ENCODE results near the gene CD180.

DNA sequence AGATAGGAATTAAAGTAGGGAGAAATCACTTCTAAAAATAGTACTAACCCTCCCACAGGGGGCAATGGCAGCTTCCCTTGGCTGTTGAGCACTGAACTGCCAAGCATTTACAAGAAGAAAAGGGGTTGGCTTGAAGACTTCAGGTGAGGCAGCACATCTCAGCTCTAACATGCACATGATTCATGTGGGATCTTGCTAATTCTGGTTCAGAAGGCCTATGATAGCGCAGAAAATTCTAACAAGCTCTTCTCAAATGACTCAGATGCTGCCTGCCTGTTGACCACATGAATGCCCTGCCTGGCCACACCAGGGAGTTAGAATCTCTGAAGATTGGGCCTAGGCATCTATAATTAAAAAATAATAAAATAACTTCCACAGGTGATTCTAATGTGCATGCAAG is 22.6 kb downstream of the CD180 start:
- TF ChIP-seq, protein P1, sequence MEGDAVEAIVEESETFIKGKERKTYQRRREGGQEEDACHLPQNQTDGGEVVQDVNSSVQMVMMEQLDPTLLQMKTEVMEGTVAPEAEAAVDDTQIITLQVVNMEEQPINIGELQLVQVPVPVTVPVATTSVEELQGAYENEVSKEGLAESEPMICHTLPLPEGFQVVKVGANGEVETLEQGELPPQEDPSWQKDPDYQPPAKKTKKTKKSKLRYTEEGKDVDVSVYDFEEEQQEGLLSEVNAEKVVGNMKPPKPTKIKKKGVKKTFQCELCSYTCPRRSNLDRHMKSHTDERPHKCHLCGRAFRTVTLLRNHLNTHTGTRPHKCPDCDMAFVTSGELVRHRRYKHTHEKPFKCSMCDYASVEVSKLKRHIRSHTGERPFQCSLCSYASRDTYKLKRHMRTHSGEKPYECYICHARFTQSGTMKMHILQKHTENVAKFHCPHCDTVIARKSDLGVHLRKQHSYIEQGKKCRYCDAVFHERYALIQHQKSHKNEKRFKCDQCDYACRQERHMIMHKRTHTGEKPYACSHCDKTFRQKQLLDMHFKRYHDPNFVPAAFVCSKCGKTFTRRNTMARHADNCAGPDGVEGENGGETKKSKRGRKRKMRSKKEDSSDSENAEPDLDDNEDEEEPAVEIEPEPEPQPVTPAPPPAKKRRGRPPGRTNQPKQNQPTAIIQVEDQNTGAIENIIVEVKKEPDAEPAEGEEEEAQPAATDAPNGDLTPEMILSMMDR (conservative IDR thresholded peaks at IDR 0.05; ENCODE audit: low read length) = no peak
- no peak for TF ChIP-seq EZH2phosphoT487 (IDR thresholded peaks at IDR 0.05; ENCODE audit: borderline replicate concordance, low read depth, low read length)

All from OCI-LY7 (cell line).